Measurements from ENCODE around the gene TM4SF5.
A peak's percentile ranks its signal among the peaks of the same experiment; 100 is the strongest.

The TM4SF5 gene, protein sequence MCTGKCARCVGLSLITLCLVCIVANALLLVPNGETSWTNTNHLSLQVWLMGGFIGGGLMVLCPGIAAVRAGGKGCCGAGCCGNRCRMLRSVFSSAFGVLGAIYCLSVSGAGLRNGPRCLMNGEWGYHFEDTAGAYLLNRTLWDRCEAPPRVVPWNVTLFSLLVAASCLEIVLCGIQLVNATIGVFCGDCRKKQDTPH

DNA sequence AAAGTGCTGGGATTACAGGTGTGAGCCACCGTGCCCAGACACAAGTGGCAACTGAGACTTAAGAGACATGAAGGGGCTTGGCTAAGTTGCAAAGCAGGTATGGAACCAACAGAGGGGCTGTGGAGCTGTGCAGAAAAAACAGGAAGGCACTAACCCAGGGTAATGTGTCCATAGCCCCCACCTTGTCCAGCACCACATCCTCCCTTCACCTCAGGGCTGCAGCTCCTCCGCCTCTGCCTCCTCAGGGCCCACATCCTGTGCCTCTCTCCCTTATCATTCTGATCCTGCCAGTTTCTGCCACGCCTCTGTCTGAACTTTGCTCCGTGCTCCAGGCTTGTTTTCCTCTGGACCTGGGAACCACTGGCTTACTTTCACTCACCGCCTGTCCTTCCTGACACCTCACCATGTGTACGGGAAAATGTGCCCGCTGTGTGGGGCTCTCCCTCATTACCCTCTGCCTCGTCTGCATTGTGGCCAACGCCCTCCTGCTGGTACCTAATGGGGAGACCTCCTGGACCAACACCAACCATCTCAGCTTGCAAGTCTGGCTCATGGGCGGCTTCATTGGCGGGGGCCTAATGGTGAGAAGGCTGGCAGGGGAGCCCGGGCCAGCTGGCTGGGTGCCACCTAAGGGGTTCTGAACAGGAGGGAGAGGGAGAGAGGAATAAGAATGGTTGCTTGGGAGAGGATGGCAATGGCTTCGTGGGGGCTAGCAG, at the start of gene TM4SF5:
Gene TM4SF5, plus strand, starts transcription at position 368 of the 716 bp plus-strand sequence. Its CDS starts 37 bp downstream, at position 405.
- Histone ChIP-seq H3K9me3 (ENCODE audit: low read length) (no peaks in the 10 kb centered on the region), H3K4me1 (ENCODE audit: insufficient read depth, low read length) (no peaks in the 10 kb centered on the region), H3K27me3 (ENCODE audit: insufficient read depth, low read length) (peaks cover 4% of the 10 kb centered on the region), H3K4me3 (ENCODE audit: low read length) (no peak within 1 kb of the TSS), H3K36me3 (ENCODE audit: insufficient read depth, low read length) (no peaks in the 10 kb centered on the region), H2AFZ (ENCODE audit: low read depth, low read length) (no peak within 1 kb of the TSS)

DNA sequence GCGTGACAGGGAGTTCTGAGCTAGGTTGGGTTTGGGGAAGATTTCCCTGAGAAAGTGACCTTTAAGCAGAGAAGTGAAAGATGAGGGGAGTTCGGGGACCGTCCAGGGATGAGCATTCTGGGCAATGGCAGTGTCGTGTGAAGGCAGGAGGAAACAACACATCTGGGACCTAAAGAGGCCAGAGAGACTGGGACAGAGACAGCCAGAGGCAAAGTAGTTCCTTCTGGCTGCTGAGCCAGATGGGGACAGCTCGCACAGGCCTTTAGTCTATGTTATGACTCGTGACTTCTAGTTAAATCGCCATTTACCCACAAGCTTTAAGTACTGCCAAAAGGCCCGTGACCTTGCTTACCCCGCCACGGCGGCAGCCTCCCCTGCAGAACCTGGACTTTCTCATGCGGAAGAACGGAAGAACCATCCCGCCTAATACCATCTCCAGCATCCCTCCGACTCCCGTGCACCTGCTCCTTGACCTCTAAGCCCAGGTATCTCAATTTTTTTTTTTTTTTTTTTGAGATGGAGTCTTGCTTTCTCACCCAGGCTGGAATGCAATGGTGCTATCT, 48.9 kb upstream of the TM4SF5 start:
- H3K9me3 ChIP-seq (ENCODE audit: low read length) = no peaks in the 10 kb centered on the region
- H3K36me3 ChIP-seq (ENCODE audit: insufficient read depth, low read length) = peaks cover 30% of the 10 kb centered on the region
- H3K4me1 ChIP-seq (ENCODE audit: insufficient read depth, low read length) = no peaks in the 10 kb centered on the region

DNA sequence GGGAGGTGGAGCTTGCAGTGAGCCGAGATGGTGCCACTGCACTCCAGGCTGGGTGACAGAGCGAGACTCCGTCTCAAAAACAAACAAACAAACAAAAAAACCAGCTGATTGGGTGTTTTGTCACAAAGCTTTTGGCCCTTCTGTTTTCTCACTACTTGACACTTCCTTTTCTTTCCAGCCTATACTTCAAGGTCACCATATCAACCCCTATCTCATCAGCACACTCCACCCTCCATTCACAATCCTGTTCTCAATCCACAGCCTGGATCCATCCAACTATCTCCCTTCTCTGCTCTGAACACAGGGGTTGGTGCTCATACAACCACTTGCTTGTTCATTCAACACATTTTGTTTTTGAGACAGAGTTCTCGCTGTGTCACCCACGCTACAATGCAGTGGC, 47.0 kb upstream of the TM4SF5 start:
- Histone ChIP-seq H3K27me3 (ENCODE audit: insufficient read depth, low read length) (no peaks in the 10 kb centered on the region), H3K4me3 (ENCODE audit: low read length) (no peak overlapping the region), H3K9me3 (ENCODE audit: low read length) (no peaks in the 10 kb centered on the region), H3K36me3 (ENCODE audit: insufficient read depth, low read length) (peaks cover 12% of the 10 kb centered on the region), H2AFZ (ENCODE audit: low read depth, low read length) (no peak overlapping the region), H3K4me1 (ENCODE audit: insufficient read depth, low read length) (no peaks in the 10 kb centered on the region)

More for the DNA sequence above, 48.9 kb upstream of the TM4SF5 start:
- no peak overlapping the region for H2AFZ ChIP-seq (ENCODE audit: low read depth, low read length)
- no peaks in the 10 kb centered on the region for H3K27me3 ChIP-seq (ENCODE audit: insufficient read depth, low read length)
- H3K4me3 ChIP-seq (ENCODE audit: low read length) = no peak overlapping the region

DNA sequence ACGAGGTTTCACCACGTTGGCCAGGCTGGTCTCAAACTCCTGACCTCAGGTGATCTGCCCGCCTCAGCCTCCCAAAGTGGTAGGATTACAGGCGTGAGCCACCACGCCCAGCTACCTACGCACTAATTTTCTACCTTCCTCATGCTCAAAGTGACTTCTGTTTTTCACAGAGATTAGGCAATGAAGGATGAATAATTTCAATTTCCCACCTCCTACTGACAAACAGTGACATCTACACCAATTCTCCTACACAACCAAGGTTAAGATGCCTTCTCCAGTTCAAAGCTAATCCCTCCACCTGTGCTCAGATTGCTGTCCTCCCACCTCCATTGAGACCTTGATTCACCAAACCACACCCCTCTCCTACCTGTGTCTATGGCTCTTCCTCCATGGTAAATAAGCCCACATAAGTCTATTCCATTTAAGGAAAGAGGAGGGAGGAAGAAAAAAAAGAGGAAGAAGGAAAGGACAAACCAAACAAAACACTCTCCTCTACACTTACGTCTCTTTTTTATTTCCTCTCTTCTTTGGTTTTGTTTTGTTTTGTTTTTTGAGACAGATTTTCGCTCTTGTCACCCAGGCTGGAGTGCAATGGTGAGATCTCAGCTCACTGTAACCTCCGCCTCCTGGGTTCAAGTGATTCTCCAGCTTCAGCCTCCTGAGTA, 45.9 kb upstream of the TM4SF5 start:
- H3K4me3 ChIP-seq (ENCODE audit: low read length) = no peak overlapping the region
- no peak overlapping the region for H2AFZ ChIP-seq (ENCODE audit: low read depth, low read length)
- H3K9me3 ChIP-seq (ENCODE audit: low read length) = no peaks in the 10 kb centered on the region
- no peaks in the 10 kb centered on the region for H3K4me1 ChIP-seq (ENCODE audit: insufficient read depth, low read length)
- peaks cover 4% of the 10 kb centered on the region for H3K36me3 ChIP-seq (ENCODE audit: insufficient read depth, low read length)
- no peaks in the 10 kb centered on the region for H3K27me3 ChIP-seq (ENCODE audit: insufficient read depth, low read length)

DNA sequence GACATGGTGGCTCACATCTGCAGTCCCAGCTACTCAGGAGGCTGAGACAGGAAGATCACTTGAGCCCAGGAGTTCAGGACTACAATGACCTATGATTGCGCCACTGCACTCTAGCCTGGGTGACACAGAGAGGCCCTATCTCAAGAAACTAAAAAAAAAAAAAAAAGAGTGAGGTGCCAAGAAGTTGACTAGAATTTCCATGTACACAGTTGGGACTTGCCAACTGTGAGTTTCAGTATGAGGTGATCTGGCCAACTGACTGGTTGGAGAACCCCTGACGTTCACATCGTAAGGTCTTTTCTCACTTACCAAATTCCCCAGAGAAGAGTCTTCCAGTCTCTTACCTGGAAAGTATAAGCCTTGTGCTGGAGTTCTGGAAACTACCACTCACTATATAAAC, 43.6 kb upstream of the TM4SF5 start:
- H3K27me3 ChIP-seq (ENCODE audit: insufficient read depth, low read length) = no peaks in the 10 kb centered on the region
- H3K9me3 ChIP-seq (ENCODE audit: low read length) = no peaks in the 10 kb centered on the region

DNA sequence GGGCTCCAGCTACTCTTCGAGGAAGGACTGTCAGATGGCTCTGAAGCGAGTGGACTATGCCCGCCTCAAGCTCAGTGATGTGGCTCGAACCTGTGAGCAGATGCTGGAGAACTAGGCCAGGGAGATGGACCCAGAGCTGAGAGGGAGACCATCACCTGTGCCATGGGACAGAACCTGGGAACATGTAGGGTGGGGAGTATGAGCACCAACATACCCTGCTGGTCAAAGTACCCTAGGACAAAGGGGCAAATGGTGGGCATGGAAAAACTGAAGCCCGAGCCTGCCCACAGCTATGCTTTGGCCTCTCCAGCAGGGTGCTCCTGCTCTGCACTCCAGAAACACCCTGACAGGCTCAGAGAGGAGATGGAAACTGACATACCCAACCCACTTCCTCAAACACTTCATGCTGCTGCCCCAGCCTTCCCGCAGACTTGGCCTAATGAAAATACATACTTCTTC, 38.6 kb upstream of the TM4SF5 start:
- no peak overlapping the region for H2AFZ ChIP-seq (ENCODE audit: low read depth, low read length)
- H3K4me1 ChIP-seq (ENCODE audit: insufficient read depth, low read length) = no peaks in the 10 kb centered on the region
- peaks cover 3% of the 10 kb centered on the region for H3K36me3 ChIP-seq (ENCODE audit: insufficient read depth, low read length)
- peaks cover 7% of the 10 kb centered on the region for H3K27me3 ChIP-seq (ENCODE audit: insufficient read depth, low read length)
- no peak overlapping the region for H3K4me3 ChIP-seq (ENCODE audit: low read length)
- no peaks in the 10 kb centered on the region for H3K9me3 ChIP-seq (ENCODE audit: low read length)

More for the DNA sequence above, 43.6 kb upstream of the TM4SF5 start:
- Histone ChIP-seq H3K4me1 (ENCODE audit: insufficient read depth, low read length) (no peaks in the 10 kb centered on the region), H2AFZ (ENCODE audit: low read depth, low read length) (no peak overlapping the region), H3K36me3 (ENCODE audit: insufficient read depth, low read length) (peaks cover 2% of the 10 kb centered on the region), H3K4me3 (ENCODE audit: low read length) (no peak overlapping the region)

DNA sequence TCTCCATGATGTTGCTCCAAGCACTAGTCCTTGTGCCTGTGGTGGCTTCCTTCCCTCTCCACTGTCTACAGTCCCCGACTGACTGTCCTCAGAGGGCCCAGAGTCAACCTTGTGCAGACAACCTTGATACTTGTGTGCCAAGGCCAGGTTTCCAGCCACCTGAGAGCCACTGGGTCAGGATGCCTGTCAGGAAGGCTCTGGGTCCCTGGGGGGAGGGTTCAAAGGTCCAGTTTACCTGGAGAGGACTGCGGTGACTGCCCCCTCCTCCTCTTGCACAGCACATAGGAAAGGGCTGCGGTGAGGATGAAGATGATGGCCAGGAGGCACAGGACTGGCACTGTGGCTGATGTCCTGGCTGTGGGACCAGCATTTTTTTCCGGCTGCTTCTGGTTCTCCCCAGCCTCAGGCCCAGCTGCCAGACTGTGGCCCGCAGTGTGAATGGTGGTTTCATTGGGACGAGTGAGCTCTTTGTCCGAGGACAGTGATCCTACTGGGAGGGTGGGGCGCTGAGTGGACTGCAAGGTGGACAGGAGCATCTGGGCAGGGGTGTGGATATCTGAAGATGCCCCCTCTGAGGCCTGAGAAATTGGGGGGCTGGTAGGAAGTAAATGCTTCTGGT, 36.7 kb upstream of the TM4SF5 start:
- no peak overlapping the region for H3K4me3 ChIP-seq (ENCODE audit: low read length)
- no peak overlapping the region for H2AFZ ChIP-seq (ENCODE audit: low read depth, low read length)
- no peaks in the 10 kb centered on the region for H3K9me3 ChIP-seq (ENCODE audit: low read length)
- H3K27me3 ChIP-seq (ENCODE audit: insufficient read depth, low read length) = peaks cover 25% of the 10 kb centered on the region
- peaks cover 6% of the 10 kb centered on the region for H3K4me1 ChIP-seq (ENCODE audit: insufficient read depth, low read length)
- peaks cover 3% of the 10 kb centered on the region for H3K36me3 ChIP-seq (ENCODE audit: insufficient read depth, low read length)

DNA sequence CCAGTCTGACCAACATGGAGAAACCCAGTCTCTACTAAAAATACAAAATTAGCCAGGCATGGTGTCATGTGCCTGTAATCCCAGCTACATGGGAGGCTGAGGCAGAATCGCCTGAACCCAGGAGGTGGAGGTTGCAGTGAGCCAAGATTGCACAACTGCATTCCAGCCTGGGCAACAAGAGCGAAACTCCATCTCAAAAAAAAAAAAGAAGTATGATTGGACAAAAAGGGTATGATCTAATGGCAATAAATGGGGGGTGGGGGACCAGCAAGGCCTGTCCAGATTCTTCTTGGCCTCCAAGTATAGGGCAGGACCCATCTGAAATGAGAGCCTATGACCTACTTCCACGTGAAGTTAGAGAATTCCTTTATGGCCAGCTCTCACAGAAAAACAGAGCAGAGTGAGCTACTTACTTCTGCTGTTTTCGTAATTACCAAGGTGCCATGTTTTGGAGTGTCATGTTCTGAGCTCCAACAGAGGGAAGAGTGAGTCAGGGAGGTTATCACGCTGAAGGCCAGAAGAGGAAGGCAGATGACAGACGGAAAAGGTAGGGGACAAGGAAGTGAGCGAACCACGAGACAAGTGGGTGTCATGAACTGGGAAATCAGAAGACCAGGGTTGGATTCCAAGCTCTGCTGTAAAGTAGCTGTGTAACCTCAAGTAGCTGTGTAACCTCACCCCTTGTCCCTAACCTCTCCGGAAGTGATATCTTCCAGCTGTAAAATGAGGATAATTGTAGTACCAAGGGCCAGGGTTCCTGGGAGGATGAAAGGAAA, 35.6 kb upstream of the TM4SF5 start:
- H3K27me3 ChIP-seq (ENCODE audit: insufficient read depth, low read length) = peaks cover 36% of the 10 kb centered on the region
- peaks cover 6% of the 10 kb centered on the region for H3K4me1 ChIP-seq (ENCODE audit: insufficient read depth, low read length)
- H3K4me3 ChIP-seq (ENCODE audit: low read length) = no peak overlapping the region
- peaks cover 3% of the 10 kb centered on the region for H3K9me3 ChIP-seq (ENCODE audit: low read length)
- no peak overlapping the region for H2AFZ ChIP-seq (ENCODE audit: low read depth, low read length)
- H3K36me3 ChIP-seq (ENCODE audit: insufficient read depth, low read length) = peaks cover 3% of the 10 kb centered on the region

DNA sequence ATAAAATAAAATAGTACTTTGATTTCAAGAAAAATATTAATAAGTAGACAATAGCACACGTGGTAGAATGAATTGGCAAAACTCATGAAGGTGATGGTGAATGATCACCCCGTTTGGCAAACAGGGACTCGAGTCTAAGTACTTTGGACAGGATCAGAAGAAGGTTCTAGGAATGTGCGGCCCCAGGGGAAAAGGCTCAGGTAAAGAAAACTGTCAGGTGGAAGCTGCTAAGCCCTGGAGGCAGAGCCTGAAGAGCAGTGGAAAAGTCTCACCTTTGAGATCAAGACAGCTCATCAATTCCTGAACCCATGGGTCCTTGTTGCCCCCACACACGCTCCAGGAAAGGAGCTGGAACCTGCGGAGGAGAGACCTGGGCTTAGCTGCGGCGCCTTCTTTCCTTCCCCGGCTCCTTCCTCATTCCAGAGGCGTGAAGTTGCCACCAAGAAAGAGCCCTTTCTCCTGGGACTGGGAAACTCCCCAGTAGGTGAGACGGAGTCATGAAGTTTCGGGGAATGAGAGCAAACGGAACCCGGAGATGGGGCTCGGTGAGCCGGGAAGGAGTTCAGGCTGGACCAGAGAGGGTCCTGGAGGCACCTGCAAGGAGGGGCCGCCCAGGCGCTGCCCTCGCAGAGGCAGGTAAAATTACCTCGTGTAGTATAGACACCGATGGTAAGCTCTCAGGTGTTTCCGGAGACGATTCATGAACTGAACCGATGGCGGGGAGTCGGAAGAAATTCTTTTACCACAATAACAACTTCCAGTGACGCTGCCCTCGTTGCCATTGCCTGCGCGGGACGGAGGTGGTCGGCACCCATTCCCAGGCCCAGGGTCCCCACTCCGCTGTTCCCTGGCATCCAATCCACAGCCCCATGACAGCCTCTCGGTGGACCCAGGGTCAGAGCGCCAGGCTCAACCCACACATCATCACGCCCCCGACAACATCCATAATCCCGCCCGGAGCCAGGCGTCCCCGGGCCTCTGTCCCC, 33.3 kb upstream of the TM4SF5 start:
- H2AFZ ChIP-seq (ENCODE audit: low read depth, low read length) = peak overlapping the region; percentile 91
- peaks cover 3% of the 10 kb centered on the region for H3K9me3 ChIP-seq (ENCODE audit: low read length)
- no peak overlapping the region for H3K4me3 ChIP-seq (ENCODE audit: low read length)
- H3K36me3 ChIP-seq (ENCODE audit: insufficient read depth, low read length) = no peaks in the 10 kb centered on the region
- H3K27me3 ChIP-seq (ENCODE audit: insufficient read depth, low read length) = peaks cover 59% of the 10 kb centered on the region
- H3K4me1 ChIP-seq (ENCODE audit: insufficient read depth, low read length) = peaks cover 6% of the 10 kb centered on the region

DNA sequence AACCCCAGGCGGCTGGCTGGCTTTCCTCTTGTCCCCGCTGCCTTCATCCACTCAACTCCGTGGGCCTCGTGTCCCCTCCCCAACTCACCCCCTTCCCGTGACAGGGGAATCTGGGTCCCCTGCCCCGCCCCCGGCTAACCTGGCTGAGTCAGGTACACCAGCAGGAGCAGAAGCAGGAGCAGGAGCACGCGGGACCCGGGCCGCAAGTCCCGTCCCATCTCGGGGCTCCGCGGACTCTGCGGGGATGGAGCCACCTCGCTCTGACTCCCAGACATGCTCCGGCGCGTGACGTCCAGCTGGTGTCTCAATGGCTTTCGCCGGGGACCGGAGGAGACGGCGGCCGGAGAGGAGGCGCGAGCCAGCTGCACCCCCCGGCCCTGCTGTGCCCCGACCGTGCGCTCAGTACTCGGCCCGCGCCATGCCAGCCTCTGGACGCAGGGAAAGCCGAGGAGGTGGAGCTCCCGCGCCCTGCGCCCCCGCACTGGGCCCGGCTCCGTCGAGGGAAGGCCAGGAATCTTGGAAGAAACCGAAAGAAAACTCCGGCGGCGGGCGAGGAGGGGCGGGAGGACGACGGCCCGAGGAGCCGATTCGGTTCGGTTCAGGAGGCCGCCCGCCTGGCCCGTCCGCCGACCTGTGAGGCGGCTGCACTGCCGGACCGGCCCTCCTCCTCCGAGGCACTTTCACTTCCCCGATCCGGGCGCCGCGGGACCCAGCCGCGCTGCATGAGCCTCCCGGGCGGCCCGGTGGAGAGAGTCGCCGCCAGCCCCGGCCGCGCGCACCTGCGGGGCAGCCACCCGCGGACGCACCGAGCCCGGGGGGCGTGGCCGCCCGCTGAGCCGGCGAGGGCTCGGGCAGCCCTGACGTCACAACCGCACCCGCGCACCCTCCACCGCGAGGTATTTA, 32.3 kb upstream of the TM4SF5 start, which contains the start of the genes CXCL16 and ZMYND15:
Gene CXCL16, minus strand, starts transcription at position 807 of the 903 bp plus-strand sequence. Its CDS starts 589 bp downstream, at position 218.
Gene ZMYND15, plus strand, starts transcription at position 712 of the 903 bp plus-strand sequence. CDS start 716 bp downstream, outside the sequence.
- peaks cover 3% of the 10 kb centered on the region for H3K9me3 ChIP-seq (ENCODE audit: low read length)
- peak within 1 kb of the TSS; percentile 43 for H3K4me3 ChIP-seq (ENCODE audit: low read length)
- peaks cover 69% of the 10 kb centered on the region for H3K27me3 ChIP-seq (ENCODE audit: insufficient read depth, low read length)
- peaks cover 6% of the 10 kb centered on the region for H3K4me1 ChIP-seq (ENCODE audit: insufficient read depth, low read length)
- no peaks in the 10 kb centered on the region for H3K36me3 ChIP-seq (ENCODE audit: insufficient read depth, low read length)
- peak within 1 kb of the TSS; percentile 91 for H2AFZ ChIP-seq (ENCODE audit: low read depth, low read length)

DNA sequence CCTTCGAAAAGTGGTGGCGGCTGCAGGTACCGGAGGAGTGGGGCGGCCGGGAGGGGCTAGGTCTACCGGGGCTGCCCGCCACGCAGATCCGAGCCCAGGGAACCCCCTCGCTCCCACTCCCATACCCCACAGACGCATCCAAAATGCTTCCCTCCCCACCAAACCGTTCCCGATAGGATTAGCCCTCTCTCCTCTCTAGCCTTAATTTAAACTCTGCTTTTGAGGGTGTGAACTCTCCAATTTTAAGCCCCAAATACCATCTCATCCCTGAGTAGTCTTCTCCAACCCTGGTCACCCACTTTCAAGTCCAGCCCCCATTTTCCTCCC, 31.7 kb upstream of the TM4SF5 start:
- peak overlapping the region; percentile 43 for H3K4me3 ChIP-seq (ENCODE audit: low read length)
- no peaks in the 10 kb centered on the region for H3K36me3 ChIP-seq (ENCODE audit: insufficient read depth, low read length)
- H2AFZ ChIP-seq (ENCODE audit: low read depth, low read length) = peak overlapping the region; percentile 91
- H3K27me3 ChIP-seq (ENCODE audit: insufficient read depth, low read length) = peaks cover 75% of the 10 kb centered on the region
- H3K9me3 ChIP-seq (ENCODE audit: low read length) = peaks cover 3% of the 10 kb centered on the region
- peaks cover 6% of the 10 kb centered on the region for H3K4me1 ChIP-seq (ENCODE audit: insufficient read depth, low read length)

Measured in neuron (in vitro differentiated cells).